ENCODE measurements around the gene KRAS. TPM values are rescaled to one million over a fixed set of nuclear protein-coding genes. Genes with fewer than 3 reads are reported as not detected.

Gene KRAS
- total RNA-seq, 1 experiment from 2014 or later, result 47.5 TPM

DNA sequence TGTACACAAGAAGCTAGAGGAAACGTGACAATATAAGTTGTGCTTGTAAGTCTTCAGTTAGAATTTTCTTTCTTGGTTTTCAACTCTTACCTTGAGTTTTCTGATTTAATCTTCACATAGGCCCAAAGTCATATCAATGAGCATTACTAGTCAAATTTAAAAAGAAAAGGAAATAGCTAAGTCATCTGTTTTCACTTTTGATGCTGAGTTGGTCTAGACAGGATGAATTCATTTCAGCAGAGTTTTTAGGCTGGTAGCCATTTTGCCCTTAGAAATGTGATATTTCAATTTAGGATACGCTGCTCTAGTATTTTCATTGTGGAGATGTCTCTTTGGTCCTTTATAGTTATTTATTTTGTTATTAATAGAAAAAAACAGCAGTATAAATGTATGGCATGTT is 44.6 kb upstream of the KRAS start:
- Histone ChIP-seq H3K27me3 (ENCODE audit: insufficient read depth, low read length) (no peaks in the 10 kb centered on the region), H3K23me2 (ENCODE audit: insufficient read length, low read depth, low read length, poor library complexity, severe bottlenecking) (no peaks in the 10 kb centered on the region), H3K4me1 (ENCODE audit: insufficient read depth, low read length) (no peaks in the 10 kb centered on the region), H3K4ac (ENCODE audit: low read depth, low read length) (no peak overlapping the region), H2BK20ac (ENCODE audit: low read depth, low read length, poor library complexity, severe bottlenecking) (no peak overlapping the region), H2BK12ac (ENCODE audit: insufficient read length, low read depth, low read length) (no peak overlapping the region), H2BK5ac (ENCODE audit: insufficient read length, low read length) (no peak overlapping the region), H3K23ac (ENCODE audit: insufficient read length, low read depth, low read length) (no peak overlapping the region), H4K91ac (ENCODE audit: insufficient read length, low read depth, low read length) (no peak overlapping the region), H3K18ac (ENCODE audit: insufficient read length, low read depth, low read length) (no peak overlapping the region), H3K14ac (ENCODE audit: insufficient read depth, low read length) (no peak overlapping the region), H3K9ac (ENCODE audit: extremely low read depth, insufficient read length, low read length) (no peak overlapping the region), H3K9me3 (ENCODE audit: control insufficient read depth, low read depth, low read length) (no peaks in the 10 kb centered on the region), H4K5ac (ENCODE audit: insufficient read length, low read depth, low read length) (no peak overlapping the region), H2BK15ac (ENCODE audit: low read depth, low read length) (no peak overlapping the region), H3T11ph (ENCODE audit: low read length) (no peak overlapping the region), H3K56ac (ENCODE audit: insufficient read length, low read depth, low read length) (no peak overlapping the region), H3K27ac (ENCODE audit: insufficient read length, low read depth, low read length) (no peak overlapping the region), H3K79me2 (ENCODE audit: insufficient read depth, low read length) (no peaks in the 10 kb centered on the region), H3K79me1 (ENCODE audit: insufficient read depth, low read depth, low read length, poor library complexity, severe bottlenecking) (no peaks in the 10 kb centered on the region), H2AK5ac (ENCODE audit: insufficient read length, low read length) (no peak overlapping the region), H2AFZ (ENCODE audit: low read length) (no peak overlapping the region), H4K20me1 (ENCODE audit: control insufficient read depth, insufficient read depth, insufficient read length) (no peaks in the 10 kb centered on the region), H3K4me2 (ENCODE audit: insufficient read depth, insufficient read length, low read length) (no peak overlapping the region), H2BK120ac (ENCODE audit: low read depth, low read length, poor library complexity, severe bottlenecking) (no peak overlapping the region), H4K8ac (replicated peaks; ENCODE audit: insufficient read length, low read depth, low read length) (no peak overlapping the region)
- no peak for DNase-seq
- Mint-ChIP-seq H3K4me3 (no peak overlapping the region), H3K27me3 (ENCODE audit: low read depth) (no peaks in the 10 kb centered on the region), H3K4me1 (peaks cover 4 to 5% of the 10 kb centered on the region in 2 experiments; a peak in 3 of 4 replicates), H3K9me3 (no peaks in the 10 kb centered on the region), H3K36me3 (ENCODE audit: insufficient read depth in 1 of 3, low read depth in 3 of 3) (no peaks in the 10 kb centered on the region), H3K27ac (no peak overlapping the region)
- TF ChIP-seq, protein P1, sequence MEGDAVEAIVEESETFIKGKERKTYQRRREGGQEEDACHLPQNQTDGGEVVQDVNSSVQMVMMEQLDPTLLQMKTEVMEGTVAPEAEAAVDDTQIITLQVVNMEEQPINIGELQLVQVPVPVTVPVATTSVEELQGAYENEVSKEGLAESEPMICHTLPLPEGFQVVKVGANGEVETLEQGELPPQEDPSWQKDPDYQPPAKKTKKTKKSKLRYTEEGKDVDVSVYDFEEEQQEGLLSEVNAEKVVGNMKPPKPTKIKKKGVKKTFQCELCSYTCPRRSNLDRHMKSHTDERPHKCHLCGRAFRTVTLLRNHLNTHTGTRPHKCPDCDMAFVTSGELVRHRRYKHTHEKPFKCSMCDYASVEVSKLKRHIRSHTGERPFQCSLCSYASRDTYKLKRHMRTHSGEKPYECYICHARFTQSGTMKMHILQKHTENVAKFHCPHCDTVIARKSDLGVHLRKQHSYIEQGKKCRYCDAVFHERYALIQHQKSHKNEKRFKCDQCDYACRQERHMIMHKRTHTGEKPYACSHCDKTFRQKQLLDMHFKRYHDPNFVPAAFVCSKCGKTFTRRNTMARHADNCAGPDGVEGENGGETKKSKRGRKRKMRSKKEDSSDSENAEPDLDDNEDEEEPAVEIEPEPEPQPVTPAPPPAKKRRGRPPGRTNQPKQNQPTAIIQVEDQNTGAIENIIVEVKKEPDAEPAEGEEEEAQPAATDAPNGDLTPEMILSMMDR (conservative IDR thresholded peaks at IDR 0.05), result no peak
- WGBS (ENCODE audit: extremely low coverage, insufficient read length, low lambda C conversion rate), result no CpG with 5 or more reads among the region's 2 CpGs
